Endometrium (tissue), 2 donors: ENCODE measurements around the gene GSX1.
"Not testable (repeated sequence)": the region's sequence is repeated elsewhere in the genome, so short reads cannot be mapped to it uniquely, and the experiment has no call there.

Experiments
- FAIRE-seq: peaks from 2 replicates; lab custom pipeline; 2012; peaks lifted over from hg19 to GRCh38; lab: Jason Lieb, UNC
- donor health status: control.
- donor health status: control.

GSX1 gene

GRCh38 chr13:27792393-27793218, at the start of gene GSX1:
GSX1 (plus strand) TSS chr13:27792483; CDS start chr13:27792691, 208 bp downstream.
- no peak for FAIRE-seq

GRCh38 chr13:27744801-27745200, 47.5 kb upstream of the GSX1 start:
- no peak for FAIRE-seq

GRCh38 chr13:27745301-27745700, 47.0 kb upstream of the GSX1 start:
- FAIRE-seq, result no peak

GRCh38 chr13:27748143-27748542, 44.1 kb upstream of the GSX1 start:
- not testable (repeated sequence) for FAIRE-seq

- FAIRE-seq, result no peak
Observed at GRCh38 chr13:27751953-27752532, 40.2 kb upstream of the GSX1 start.

- FAIRE-seq, result no peak
Observed at GRCh38 chr13:27765650-27766049, 26.6 kb upstream of the GSX1 start.

- FAIRE-seq, result no peak
Observed at GRCh38 chr13:27770809-27771208, 21.5 kb upstream of the GSX1 start.

GRCh38 chr13:27772651-27773425, 19.4 kb upstream of the GSX1 start:
- no peak for FAIRE-seq

GRCh38 chr13:27774169-27774568, 18.1 kb upstream of the GSX1 start:
- FAIRE-seq, result no peak

GRCh38 chr13:27774651-27775050, 17.6 kb upstream of the GSX1 start:
- FAIRE-seq, result no peak

GRCh38 chr13:27775943-27776342, 16.3 kb upstream of the GSX1 start:
- no peak for FAIRE-seq

- no peak for FAIRE-seq
Observed at GRCh38 chr13:27782151-27782550, 10.1 kb upstream of the GSX1 start.

GRCh38 chr13:27783111-27783510, 9.2 kb upstream of the GSX1 start:
- no peak for FAIRE-seq

GRCh38 chr13:27788271-27788670, 4.0 kb upstream of the GSX1 start:
- FAIRE-seq, result no peak

GRCh38 chr13:27789153-27789494, 3.2 kb upstream of the GSX1 start:
- FAIRE-seq, result no peak

GRCh38 chr13:27789495-27790303, 2.6 kb upstream of the GSX1 start:
- FAIRE-seq, result no peak

GRCh38 chr13:27790523-27790922, 1.8 kb upstream of the GSX1 start:
- FAIRE-seq, result no peak

GRCh38 chr13:27791146-27791900, 960 bp upstream of the GSX1 start:
- no peak for FAIRE-seq

- FAIRE-seq, result no peak
Observed at GRCh38 chr13:27791901-27792392, 336 bp upstream of the GSX1 start.

- no peak for FAIRE-seq
Observed at GRCh38 chr13:27793507-27794367, 1.5 kb downstream of the GSX1 start.

- no peak for FAIRE-seq
Observed at GRCh38 chr13:27794368-27794691, 2.0 kb downstream of the GSX1 start.
